NCI-H2196 (cell line): ENCODE data around the gene COL25A1.
"Not testable (repeated sequence)": the region's sequence is repeated elsewhere in the genome, so short reads cannot be mapped to it uniquely, and the experiment has no call there.

Source experiments
- DNase-seq: peaks from one replicate; lab custom pipeline; 2025; ENCODE audit not compliant: unreplicated experiment; lab: John Stamatoyannopoulos, UW

The COL25A1 gene

DNA sequence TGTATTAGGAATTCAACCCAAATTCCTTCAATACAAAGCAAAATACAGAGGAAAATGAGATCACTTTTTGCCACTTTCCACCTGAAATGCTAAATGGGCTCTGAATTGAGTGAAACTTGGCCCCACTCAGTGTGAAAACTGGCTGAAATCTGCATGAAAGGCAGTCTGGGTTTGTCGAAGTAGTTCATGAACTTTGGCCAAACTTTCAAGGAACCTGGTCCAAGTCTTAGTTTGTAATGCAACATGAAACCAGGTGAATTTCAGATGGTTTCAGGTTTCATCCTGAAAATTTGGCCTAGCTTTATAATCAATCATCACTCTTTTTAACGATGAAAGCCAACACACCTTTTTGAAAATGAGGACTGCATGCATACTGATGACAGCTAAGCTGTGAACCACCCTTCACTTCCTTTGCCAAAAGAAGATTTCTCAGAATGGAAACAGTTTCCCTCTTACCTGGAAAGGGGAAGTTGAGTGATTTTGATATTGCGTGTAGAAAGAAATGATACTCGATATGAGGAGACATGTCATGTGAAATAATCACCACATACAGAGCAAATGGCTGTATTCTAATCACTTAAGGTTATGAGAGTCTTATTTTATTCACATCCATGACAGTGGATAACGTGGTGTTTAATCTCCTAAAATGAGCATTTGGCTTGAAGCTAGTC, 329.7 kb downstream of the COL25A1 start:
- no peak for DNase-seq

DNA sequence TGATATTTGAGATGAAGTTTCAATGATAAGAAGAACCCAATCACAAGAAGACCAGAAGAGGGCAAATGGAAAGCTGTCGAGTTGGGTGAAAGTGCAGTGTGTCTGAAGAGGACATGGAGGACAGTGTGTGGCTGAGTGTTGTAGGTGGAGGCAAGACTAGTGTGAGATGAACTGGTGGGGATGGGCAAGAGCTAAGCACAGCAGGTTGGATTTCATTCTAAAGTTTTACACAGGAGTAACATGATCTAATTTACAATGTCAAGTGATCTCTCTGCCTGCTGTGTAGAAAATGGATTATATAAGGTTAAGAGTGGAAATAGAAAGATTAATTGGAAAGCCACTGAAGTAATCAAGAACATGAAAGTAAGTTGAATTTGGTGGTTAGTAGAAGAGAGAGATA, 331.0 kb downstream of the COL25A1 start:
- DNase-seq, result no peak

DNA sequence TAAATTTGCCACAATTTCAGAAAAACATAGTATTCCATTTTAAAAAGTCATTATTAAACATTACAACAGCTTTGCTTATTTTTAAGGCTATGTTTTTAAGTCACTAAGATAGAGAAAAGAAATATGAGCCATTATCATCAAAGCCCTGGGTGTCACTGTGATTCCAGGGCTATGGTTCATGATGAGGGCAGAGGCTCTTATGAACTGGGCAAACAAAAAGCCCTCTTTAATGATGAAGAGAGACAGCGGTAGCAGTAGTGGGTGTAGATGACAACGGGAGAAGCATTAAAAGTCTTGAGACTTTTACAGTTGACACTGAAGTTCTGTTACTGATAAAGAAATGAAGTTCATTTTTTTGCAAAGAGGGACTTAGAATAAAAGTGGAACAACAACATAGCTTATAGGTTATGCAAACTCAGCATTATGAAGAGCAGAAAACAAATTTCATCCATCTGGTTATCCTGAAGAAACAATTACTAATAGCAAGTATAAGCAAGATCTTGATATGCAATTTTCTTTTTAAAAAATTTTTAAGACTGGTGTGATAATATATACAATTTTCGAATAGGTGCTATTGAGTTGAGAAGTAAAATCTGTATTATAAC, 336.9 kb downstream of the COL25A1 start:
- no peak for DNase-seq

DNA sequence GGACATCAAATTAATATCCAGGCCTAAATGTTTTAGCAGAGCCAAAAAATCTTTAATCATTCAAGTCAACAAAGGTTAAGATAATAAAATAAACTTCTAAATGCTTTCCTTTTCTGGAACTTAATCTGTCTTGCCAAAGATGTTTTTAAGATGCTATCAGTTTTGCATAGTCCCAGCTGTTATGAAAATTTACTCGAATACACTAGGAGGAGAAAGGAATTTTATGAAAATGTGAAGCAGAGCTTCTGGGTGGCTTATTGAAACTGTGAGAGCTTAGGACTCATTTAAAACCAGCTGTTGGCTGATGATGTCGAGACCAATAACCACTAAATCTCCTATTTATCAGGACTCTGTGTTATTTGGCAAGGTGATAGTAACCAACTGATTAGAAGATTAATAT, 337.4 kb downstream of the COL25A1 start:
- DNase-seq, result no peak

DNA sequence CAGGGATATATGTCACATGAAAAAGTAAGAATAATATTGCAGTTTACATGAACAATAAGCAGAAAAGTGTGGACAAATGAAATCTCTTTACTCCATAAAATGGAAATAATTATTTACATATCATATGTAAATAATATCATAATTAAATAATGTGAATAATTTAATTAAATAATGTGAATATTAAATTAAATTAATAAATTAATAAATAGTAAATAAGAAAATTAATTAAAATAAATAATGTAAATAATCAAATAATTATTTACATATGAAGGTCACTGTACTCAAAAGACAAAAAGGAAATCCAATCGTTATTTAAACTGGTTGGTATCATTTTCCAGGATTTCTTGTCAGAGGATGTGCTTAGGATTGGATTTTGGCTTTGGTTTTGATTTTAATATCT, 338.5 kb downstream of the COL25A1 start:
- no peak for DNase-seq

DNA sequence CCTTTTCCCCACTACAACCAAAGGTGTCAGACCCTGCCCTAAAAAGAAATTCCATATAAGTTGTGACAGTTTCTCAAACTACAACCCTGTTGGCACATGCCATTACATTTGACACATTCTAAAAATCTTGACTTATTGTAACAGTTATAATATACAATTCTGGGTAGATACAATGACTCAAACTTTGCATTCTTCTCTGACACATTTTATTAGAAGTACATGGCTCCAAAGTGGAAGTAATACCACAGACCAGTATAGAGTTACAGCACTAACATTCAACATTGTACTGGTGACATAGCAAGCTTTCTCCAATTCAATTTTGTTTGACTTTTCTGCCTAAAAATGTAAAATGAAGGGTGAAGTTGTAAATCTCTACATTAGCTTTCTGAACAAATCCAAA, 343.0 kb downstream of the COL25A1 start:
- DNase-seq, result no peak

DNA sequence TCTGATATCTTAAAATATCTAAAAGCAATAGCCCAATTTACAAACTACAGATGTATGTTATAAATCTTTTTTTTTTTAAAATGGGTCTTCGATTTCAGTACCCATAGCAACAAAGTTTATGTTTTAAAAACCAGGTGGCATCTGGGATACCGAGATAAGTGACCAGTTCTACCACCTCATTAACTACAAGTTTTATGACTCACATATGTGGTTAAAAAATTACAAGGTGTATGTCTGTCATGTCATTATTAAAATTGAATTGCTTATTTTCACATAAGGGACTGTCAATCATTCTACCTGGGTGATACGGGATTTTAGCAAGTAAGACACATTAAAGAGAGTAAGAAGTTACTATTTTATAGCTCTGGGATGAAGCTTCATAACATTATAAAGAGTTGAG, 347.6 kb downstream of the COL25A1 start:
- DNase-seq, result no peak

DNA sequence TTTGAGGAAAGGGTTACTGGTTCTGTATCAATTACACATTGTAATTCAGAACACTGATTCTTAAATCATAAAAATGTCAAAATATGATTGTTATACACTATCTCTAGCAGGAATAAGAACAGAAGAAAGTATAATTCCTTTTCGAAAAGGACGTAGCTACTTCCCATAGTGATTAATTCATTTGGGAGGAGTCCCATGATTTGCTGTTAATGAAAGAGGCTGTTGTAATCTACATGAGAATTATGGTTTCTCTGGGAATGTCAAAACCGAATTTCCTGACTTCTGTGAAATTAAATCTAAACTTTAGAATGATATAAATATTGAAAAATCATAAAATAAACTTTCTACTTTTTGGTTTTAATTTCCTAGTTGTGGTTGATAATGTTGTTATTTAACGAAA, 348.5 kb downstream of the COL25A1 start:
- no peak for DNase-seq

DNA sequence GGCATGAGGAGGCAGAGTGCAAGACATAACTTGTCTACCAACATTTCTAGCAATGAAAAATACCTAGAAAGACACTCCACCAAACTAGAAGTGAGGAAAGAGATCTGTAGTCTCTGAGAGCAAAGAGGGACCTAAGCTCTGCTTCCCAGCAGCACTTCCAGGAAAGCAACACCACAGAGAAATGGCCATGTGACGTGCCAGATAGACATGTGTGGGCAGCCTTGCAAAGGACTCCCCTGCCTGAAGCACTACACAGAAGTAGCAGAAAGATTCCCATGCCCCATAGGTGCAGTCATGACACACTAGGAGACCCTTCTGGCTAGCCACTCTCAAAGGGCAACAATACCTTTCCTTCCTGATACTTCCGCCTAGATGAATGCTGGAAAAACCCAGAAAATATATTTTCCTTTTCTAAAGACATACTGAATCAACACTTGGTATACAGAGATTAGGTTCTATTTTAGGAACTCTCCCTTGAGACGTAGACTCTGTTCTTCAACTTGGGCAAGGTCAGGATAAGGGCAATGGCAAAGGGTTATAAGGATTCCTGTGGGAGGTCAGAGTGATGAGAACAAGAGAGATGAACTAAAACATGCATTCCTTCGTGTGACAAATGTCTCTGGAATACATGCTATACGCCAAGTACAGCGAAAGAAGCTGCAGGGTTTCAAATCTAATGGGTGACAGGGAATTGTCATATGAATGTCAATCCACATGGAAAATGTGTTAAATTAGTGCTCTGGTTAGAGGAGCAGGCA, 352.1 kb downstream of the COL25A1 start:
- no peak for DNase-seq

DNA sequence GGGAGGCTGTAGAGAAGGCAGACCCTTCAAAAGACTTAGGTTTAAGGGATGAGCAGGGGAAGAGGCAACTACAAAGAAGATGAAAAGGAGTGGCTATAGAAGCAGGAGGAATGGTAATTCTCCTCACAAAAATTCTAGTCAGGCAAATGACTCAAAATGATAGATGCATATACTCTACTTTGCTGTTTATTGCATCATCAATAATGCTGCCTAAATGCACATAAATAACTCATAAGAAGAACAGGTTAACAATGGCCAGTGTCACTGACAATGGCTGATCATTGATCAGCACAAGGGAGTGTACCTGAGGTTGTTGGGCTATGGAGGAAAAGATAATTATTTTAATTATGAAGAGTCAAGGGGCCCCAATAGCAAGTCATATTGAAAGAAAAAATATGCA, 354.9 kb downstream of the COL25A1 start:
- no peak for DNase-seq

DNA sequence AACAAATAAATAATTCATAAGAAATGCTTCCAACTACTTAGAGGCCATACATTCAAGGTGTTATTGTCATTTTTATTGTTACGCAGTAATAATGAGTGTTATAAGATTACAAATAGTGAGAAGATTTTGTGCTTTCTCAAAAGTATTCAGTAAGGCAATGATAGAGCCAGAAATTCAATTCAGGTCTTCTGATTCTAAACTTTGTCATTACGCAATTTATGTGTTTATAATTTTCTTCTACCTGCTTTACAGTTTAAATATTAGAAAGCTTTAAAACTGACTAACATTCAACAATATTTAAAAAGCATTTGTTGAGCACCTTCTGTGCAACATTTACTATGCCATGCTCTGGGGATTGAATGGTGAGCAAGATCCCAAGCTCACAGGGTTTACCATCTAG, 356.2 kb downstream of the COL25A1 start:
- no peak for DNase-seq

DNA sequence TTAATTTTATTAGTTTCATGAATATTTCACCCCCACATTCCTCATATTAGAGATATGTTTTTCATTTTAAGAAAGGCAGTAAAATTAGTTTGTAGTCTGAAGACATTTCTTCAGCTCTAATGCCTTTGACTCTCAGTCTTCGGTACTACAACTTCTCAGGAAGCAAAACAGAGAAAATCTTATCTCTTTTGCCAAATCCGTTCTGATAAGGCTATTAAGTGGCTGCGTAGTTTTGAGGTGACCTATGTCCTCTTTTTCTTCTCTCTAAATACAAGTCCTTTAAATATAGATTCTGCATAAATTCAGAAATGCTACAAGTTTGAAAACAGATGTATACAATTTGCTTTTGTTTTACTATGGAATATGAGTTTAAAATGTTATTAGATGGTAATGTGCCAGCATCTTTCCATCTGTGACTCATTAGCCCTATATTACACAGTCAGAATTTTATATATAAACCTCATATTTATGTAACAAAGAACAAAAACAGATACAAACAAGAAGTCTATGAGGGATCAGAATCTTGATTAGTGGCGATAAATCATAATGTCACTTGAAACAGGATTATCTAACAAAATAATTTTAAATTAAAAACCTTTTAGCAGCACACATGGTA, 358.4 kb downstream of the COL25A1 start:
- no peak for DNase-seq

DNA sequence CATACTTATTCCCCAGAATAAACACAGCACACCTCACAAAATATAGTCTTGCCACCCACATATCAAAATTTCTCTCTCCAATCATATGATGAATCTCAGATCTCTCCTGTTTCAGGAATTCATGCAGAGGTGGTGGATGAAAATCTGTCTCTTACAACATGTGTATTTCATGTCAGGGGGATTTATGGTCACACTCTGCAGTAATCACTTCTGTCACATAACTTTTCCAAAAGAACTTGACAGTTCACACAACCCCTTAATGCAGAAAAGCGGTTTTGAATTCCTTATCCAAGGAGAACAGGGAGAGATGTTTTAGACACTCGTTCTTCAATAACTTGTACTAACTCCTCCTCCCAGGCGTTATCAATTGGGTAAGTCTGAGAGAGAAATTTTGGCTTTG, 359.1 kb downstream of the COL25A1 start:
- DNase-seq, result no peak

DNA sequence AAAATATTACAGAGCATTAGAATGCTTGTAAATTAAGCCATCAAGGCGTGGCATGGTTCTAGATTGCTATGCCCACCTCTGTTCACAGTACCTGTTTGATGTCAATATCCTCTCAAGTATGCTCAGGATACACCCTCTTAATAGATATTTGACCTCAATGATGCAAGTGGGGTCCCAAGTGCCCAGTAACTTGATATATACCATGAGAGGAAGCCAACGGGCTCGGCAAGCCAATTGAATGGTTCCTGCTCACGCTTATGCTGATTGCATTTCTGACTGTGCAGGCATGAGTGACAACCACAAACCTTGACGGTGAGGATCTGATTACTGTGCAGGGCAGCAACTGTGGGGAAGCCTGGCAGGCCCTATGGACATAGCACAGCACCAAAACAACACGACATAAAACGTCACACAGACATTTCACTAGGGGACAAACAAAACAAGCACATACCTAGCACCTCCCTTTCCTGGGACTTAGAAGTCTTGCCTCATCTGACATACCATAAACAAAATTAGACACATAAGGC, 360.5 kb downstream of the COL25A1 start:
- no peak for DNase-seq

DNA sequence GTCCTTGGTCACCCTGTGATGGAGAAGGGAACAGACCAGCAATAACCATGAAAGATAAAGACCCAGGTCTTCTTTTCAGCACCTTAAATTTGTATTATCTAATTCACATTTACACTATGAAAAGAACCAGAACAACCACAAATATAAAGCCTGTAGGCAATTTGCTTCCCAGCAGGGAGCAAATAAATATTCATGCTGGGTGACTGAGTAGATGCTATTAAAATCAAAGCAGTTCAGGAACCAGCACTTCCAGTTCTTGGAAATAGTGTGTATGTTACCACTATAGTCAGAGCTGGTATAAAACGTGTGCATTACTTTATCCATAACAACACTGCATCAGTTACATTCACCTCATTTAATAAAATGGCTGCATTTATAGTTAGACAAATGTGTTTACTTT, 361.8 kb downstream of the COL25A1 start:
- no peak for DNase-seq

DNA sequence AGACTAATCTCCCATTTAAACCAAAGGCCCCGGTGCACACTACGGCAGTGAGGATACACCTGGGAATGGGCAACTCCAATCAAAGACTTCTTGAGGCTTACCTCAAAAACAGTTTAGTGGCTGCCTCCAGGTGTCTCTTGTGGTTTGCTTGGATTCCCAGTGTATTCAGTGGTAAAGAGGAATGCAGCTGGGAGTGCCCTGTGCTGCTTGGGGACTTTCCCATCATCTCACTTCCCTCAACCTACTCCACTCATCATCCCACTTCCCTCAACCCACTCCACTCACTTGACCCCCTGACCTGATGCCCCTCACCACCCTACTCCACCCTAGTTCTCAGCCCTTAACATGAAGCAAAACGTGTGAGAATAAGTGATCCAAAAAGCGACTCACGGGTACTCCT, 362.3 kb downstream of the COL25A1 start:
- no peak for DNase-seq

DNA sequence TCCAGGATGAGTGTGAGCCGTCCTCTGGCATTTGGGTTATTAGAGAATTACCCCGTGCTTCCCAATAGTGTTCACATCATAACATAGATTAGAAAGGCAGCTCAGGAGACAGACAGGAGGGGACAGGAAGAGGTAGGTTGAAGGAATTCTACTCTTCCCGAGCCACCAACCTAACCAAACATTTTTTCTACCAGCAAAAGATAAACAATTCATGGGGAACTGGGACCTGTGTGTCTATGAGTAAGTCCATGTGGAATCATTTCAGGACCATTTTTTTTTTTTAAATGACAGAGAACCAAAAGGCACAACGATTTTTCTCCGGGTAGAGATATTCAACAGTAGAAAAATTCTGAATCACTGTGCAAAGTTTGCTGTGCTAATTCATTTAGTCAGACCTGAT, 365.4 kb downstream of the COL25A1 start:
- DNase-seq, result no peak

DNA sequence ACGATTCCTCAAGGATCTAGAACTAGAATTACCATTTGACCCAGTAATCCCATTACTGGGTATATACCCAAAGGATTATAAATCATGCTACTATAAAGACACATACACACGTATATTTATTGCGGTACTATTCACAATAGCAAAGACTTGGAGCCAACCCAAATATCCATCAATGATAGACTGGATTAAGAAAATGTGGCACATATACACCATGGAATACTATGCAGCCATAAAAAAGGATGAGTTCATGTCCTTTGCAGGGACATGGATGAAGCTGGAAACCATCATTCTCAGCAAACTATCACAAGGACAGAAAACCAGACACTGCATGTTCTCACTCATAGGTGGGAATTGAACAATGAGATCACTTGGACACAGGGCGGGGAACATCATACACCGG, 368.5 kb downstream of the COL25A1 start:
- DNase-seq, result not testable (repeated sequence)

DNA sequence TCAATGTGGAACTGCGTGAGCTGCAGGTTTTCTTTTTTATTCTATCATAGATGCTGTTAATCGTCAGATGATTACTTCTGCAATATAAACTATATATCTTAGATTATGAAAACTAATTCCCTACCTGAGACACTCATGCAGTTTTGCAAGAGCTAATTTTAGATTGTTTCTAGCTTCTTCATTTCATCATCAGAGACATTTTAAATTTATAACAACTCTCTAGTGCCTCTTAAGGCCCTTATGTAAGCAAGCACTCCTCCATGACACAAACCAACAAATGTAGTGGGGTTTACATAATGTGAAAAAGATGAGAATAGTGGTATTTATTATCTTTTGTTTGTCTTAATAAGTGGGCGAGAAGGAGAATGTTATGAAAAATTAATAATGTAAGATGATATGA, 369.4 kb downstream of the COL25A1 start:
- DNase-seq, result no peak

DNA sequence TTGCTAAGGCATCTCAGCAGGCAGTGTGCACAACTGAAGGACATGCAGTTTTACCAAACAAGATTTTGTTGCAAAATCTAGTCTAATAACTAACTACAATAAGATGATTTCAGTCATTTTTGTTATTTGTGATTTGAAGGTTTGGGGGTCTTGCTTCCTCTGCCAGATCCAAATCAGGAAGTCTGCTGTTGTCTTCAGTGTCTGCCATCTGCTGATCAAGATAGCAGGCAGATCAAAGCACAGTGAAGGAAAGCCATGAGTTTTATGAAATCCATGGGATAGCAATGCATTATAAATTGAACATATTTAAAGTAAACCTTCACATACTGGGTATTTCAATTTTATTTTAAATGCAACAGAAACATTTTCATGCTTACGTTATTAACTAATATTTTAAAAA, 370.5 kb downstream of the COL25A1 start:
- DNase-seq, result no peak

DNA sequence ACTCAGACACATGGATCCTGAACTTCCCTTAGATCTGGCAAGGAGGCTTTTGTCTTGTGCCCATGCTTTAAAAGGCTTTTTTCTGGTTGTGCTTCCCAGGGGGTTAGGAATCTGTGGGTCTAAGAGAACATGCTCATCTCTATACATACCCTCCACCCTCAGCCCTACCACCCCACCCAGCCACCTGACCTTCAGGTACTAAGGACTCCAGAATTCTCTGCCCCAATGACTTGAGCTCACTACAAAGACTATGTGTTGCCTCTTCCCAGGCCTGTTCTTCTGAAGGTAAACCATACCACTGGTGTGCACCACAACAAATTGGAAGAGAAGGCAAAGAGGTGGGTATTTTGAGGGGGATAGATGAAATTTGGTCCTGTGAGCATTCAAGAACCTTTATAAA, 372.3 kb downstream of the COL25A1 start:
- DNase-seq, result no peak

DNA sequence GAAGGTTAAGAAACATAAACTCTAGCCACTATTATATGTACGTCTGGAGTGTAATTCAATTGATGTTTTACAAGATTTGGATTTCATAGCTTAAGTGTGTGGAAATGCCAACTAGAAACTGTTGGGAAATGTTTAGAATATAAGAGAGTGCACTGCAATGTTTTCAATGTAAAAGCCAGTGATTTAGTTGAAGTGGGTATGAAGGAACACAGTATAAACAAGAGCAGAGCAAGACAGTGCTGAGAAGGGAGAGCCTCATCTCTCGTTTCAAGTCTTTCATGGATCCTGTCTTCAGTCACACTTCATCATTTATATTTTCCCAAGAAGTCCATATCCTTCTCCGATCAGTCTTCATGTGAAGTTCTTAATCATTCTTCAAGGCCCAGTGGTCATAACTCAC, 375.7 kb downstream of the COL25A1 start:
- DNase-seq, result no peak
